Neural crest cell (in vitro differentiated cells): ENCODE measurements around the gene AMOTL1. TPM values are rescaled to one million over a fixed set of nuclear protein-coding genes. Genes with fewer than 3 reads are reported as not detected.
A peak's percentile ranks its signal among the peaks of the same experiment; 100 is the strongest.

Experiments used
- DNase-seq: peaks from one replicate; pipeline ENCODE4 v3.0.0; 2021; ENCODE audit warnings: low read depth, mixed read lengths, low spot score
- H3K27ac Mint-ChIP-seq: one replicate; pipeline ENCODE4 v1.8.0; 2021; ENCODE audit warnings: mild to moderate bottlenecking, mixed read lengths; ENCODE audit not compliant: unreplicated experiment
- H3K27me3 Mint-ChIP-seq: 2 replicates; pipeline ENCODE4 v1.8.0; 2021; ENCODE audit warnings: low read depth, mild to moderate bottlenecking, mixed read lengths
- H3K36me3 Mint-ChIP-seq: 2 replicates; pipeline ENCODE4 v1.8.0; 2021; ENCODE audit warnings: low read depth, mild to moderate bottlenecking, mixed read lengths
- H3K4me1 Mint-ChIP-seq: 2 replicates; pipeline ENCODE4 v1.8.0; 2021; ENCODE audit warnings: mixed read lengths
- H3K4me3 Mint-ChIP-seq: one replicate; pipeline ENCODE4 v1.8.0; 2021; ENCODE audit warnings: mild to moderate bottlenecking, mixed read lengths
- H3K9me3 Mint-ChIP-seq: 2 replicates; pipeline ENCODE4 v1.8.0; 2021; ENCODE audit warnings: mixed read lengths
- total RNA-seq: library from RNA; stranded (reverse); gene quantifications from 2 replicates; pipeline ENCODE4 v1.2.1, GENCODE V29; 2021
- TF ChIP-seq, protein P1 (sequence below): fragments of 200-600 bp; sonication (generic); conservative IDR thresholded peaks from 2 replicates; pipeline ENCODE4 v1.5.0; 2021; ENCODE audit warnings: antibody characterized with exemption, mild to moderate bottlenecking

AMOTL1 gene
- total RNA-seq, 1 donor from 2014 or later: 67.5 TPM

DNA sequence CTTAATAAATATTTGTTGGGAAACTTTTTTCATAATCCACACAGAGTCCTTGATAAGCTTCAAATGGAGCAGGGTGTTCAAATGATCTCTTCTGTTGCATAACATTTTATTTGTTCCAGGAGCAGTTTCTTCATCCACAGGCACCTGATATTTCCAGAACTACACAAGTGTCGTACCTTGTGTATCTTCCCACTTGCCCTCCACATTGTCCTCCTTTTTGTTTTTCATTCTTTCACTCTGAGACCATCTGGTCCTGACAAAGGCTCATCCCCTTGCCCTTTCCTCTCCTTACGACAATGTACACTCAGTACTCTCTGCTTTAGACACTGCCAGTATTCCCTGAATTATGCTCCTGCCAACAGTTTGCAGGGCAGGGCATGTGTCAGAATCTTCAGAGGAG is 5.2 kb upstream of the AMOTL1 start:
- no peak for DNase-seq
- Mint-ChIP-seq H3K27me3 (no peaks in the 10 kb centered on the region), H3K36me3 (no peaks in the 10 kb centered on the region), H3K9me3 (no peaks in the 10 kb centered on the region), H3K4me3 (no peak overlapping the region), H3K27ac (no peak overlapping the region), H3K4me1 (peaks cover 28% of the 10 kb centered on the region)
- TF ChIP-seq, protein P1, sequence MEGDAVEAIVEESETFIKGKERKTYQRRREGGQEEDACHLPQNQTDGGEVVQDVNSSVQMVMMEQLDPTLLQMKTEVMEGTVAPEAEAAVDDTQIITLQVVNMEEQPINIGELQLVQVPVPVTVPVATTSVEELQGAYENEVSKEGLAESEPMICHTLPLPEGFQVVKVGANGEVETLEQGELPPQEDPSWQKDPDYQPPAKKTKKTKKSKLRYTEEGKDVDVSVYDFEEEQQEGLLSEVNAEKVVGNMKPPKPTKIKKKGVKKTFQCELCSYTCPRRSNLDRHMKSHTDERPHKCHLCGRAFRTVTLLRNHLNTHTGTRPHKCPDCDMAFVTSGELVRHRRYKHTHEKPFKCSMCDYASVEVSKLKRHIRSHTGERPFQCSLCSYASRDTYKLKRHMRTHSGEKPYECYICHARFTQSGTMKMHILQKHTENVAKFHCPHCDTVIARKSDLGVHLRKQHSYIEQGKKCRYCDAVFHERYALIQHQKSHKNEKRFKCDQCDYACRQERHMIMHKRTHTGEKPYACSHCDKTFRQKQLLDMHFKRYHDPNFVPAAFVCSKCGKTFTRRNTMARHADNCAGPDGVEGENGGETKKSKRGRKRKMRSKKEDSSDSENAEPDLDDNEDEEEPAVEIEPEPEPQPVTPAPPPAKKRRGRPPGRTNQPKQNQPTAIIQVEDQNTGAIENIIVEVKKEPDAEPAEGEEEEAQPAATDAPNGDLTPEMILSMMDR: no peak

DNA sequence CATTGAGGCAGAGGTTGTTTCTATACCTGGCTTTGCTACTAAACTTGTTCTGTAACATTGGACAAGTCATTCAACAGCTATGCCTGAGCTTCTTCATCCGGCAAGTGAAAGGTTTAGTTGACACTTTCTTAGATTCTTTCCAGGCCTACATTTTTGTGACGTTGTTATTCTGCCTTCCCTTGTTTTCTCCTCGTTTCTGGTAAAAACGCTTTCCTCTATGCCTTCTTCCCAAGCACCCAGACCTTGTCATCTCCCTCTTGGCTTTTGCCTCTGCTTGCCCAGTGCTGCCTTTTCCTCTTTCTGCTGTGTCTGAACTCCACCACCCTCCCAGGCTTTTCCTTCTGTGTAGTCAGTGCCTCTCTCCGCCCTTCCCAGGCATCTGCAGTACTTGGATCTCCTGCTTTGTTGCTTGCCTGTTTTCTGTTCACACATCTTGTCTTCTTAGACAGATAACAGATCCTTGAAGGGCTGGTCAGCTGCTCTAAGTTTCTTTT is 1.4 kb upstream of the AMOTL1 start:
- Mint-ChIP-seq H3K4me1 (peaks cover 40% of the 10 kb centered on the region), H3K27me3 (no peaks in the 10 kb centered on the region), H3K36me3 (peaks cover 9% of the 10 kb centered on the region), H3K4me3 (no peak overlapping the region), H3K27ac (no peak overlapping the region), H3K9me3 (no peaks in the 10 kb centered on the region)
- DNase-seq: no peak
- TF ChIP-seq, protein P1: no peak

DNA sequence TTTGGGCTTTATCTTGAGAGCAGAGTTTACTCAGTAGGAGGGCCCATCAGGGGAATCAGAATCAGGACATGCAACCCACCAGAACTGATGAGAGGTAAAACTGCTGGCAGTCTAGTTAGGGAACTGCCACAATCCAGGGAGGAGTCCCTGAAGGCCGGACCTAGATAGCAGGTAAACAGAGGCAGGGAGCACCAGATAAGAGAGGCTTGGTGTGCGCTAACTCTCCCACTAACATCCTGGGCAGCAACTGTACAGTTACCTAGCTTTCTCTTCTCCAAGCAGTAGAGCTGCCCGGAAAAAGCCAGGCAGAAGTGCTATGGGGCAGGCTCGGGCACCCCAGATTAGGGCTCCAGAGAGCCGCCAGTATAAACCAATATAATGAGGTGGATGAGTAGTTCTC is 865 bp upstream of the AMOTL1 start:
- Mint-ChIP-seq H3K27ac (no peak overlapping the region), H3K4me1 (peaks cover 44% of the 10 kb centered on the region), H3K4me3 (no peak overlapping the region), H3K27me3 (no peaks in the 10 kb centered on the region), H3K36me3 (peaks cover 14% of the 10 kb centered on the region), H3K9me3 (peaks cover 4% of the 10 kb centered on the region)
- DNase-seq: no peak
- TF ChIP-seq, protein P1: no peak

DNA sequence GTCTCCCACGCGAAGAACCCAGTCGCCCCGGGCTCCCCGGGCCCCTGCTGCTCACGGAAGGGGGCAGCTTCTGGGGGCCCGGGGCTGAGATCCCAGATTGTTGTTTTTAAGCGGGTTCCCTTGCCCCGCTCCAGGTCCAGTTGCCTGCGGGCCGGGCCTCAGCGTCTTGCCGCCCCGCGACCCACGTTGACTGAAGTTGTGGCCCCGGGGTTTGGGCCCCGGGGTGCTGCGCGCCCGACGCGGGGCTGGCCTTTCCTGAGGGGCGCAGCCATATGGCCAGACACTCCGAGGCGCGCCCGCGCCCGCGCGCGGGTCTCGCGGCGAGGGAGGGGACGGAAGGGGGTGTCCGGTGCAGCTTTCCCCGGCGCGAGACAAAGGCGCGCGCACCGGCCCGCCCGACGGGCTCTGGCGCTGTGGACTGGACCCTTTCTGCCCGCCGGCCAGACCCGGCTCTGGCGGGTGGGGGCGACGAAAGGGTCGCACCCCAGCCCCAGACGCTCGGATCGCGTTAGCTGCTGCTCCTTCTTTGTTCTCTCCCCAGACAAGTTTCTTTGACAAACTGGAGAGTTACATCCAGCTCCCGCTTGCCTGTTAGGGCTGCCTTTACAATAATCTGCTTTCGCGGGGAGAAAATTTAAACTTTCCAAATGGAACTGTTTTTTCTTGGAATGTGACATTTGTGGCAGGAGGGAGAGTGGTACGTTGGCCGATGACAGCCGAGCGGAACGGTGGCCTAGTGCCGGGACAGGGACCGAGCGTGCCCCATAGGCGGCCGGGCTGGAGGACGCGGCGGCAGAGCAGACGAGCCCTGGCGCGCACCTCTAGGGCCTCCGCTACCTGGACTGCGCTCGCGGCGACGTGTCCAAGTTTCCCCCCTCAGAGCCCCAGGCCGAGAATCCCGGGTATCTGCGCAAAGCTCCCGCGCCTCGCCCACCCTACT is 716 bp downstream of the AMOTL1 start:
- Mint-ChIP-seq H3K36me3 (peaks cover 14% of the 10 kb centered on the region), H3K9me3 (peaks cover 5% of the 10 kb centered on the region), H3K4me3 (no peak overlapping the region), H3K27me3 (no peaks in the 10 kb centered on the region), H3K4me1 (peaks cover 40% of the 10 kb centered on the region), H3K27ac (peak overlapping the region; percentile 96)
- DNase-seq: peak; percentile 26
- TF ChIP-seq, protein P1: no peak

DNA sequence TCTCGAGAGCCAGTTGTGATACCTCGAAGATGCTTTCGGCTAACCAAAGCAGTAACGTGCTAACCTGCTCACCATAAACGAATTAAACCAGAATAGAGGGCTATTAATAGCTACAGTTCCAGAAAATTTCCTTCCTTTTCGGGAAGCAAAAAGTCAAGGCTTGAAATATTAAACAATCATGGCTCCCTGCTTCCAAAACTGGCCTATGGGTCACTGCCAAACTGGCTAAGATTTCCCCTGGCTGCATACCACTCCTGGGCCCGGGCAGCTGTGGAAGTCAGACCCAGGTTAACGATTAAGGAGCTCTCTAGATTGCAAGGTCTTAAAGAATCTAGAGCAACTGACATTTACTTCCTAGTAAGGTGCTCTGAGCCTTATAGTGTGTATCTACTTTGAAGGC is 1.7 kb downstream of the AMOTL1 start:
- Mint-ChIP-seq H3K27ac (peak overlapping the region; percentile 96), H3K36me3 (peaks cover 14% of the 10 kb centered on the region), H3K4me1 (peaks cover 38% of the 10 kb centered on the region), H3K4me3 (no peak overlapping the region), H3K9me3 (peaks cover 5% of the 10 kb centered on the region), H3K27me3 (no peaks in the 10 kb centered on the region)
- TF ChIP-seq, protein P1: no peak
- no peak for DNase-seq
